GM12872 (cell line): ENCODE data around the gene ADAM22.

Experiments used
- TF ChIP-seq, protein P1 (sequence below): IDR thresholded peaks from 3 replicates; pipeline ENCODE4 v1.5.1; 2011; ENCODE audit warnings: low read depth, mild to moderate bottlenecking, low read length, moderate library complexity; ENCODE audit not compliant: insufficient read depth

The ADAM22 gene

DNA sequence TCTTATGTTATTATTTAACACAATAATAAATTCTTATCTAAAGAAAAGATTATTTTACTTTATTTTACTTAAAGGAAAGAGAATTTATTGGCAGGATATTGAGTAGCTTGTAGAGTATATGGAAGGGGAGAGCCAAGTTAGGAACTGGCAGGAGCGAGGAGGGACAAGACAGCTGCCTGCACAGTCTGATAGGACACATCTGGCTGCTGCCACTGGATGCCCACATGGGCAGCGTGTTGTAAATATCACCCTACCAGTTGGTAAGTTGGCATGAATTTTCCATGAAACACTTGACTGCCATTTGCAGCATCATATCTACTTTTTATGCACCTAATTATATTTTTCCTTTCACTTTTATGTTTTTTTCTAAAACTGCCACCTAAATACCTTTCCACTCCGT is 266.2 kb downstream of the ADAM22 start:
- TF ChIP-seq, protein P1, sequence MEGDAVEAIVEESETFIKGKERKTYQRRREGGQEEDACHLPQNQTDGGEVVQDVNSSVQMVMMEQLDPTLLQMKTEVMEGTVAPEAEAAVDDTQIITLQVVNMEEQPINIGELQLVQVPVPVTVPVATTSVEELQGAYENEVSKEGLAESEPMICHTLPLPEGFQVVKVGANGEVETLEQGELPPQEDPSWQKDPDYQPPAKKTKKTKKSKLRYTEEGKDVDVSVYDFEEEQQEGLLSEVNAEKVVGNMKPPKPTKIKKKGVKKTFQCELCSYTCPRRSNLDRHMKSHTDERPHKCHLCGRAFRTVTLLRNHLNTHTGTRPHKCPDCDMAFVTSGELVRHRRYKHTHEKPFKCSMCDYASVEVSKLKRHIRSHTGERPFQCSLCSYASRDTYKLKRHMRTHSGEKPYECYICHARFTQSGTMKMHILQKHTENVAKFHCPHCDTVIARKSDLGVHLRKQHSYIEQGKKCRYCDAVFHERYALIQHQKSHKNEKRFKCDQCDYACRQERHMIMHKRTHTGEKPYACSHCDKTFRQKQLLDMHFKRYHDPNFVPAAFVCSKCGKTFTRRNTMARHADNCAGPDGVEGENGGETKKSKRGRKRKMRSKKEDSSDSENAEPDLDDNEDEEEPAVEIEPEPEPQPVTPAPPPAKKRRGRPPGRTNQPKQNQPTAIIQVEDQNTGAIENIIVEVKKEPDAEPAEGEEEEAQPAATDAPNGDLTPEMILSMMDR = no peak

DNA sequence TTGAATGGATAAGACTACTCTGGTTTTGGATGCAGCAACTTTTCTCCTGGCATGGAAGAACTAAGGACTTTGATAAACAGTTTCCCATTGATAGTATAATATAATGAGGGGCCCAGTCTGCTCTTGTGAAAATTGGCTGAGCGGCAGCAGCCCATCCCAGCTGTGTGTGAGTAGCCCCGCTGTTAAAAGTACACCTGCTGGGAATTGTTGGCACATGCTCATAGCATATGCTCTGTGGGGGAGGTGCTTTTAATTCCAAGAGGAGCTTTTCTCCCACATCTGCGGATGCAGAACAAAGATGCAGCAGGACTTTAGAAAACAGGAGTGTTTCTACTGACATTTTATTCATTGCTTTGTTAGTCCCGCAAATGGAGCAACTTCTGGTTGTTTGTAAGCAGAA is 266.7 kb downstream of the ADAM22 start:
- TF ChIP-seq, protein P1 = no peak

DNA sequence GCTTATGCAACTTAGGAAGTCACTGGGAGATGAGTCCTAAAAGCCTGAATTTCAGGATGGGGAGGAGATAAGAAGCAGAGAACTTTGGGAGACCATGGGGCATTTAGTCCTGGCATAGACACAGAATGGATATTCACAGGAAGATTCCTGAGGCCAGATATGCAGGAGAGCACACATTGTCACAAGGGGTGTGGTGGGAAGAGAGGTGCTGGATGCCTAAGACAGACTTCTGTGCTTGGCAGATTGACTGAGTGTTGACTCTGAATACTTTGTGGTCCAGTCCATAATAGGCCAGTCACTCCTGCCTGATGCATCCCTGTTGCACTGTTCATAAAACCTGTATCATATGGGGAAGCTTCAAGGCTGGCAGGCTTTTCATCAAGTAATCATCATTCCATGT is 267.3 kb downstream of the ADAM22 start:
- TF ChIP-seq, protein P1 = no peak

DNA sequence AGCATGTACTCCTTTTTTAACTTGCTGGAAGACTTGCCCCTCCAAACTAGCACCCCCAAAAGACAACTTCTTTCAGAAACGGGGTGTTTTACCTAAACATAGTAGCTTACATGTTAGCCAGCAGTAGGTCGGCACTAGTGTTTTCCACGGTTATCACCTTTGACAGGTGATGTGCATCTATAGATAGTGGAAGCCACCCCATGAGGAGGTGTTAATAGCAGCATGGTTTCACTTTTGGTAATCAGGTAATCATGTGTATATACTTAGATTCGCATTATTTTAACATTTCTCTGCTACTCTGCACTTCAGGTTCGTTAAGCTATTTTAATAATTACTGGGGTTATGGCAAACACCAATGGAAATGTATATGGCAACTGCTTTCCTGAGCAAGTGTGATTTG is 268.2 kb downstream of the ADAM22 start:
- TF ChIP-seq, protein P1 = no peak

DNA sequence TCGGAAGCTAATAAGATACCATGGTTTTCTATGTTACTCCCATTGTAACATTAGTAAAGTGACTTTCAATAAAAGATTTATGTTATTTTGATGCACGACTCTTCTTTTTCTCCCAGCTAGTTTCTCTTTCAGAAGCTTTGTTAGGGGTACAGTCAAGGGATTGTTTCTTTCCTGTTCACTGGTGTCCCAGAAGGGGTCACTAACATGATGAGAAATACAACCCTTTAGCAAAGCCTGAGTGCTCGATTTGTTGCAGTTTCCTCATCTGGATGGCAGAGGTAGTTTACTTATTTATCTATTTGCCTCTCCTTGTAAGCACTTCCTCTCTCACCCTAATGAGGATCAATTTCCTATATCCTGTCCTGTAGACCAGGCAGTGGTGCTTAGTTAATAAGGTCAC is 268.7 kb downstream of the ADAM22 start:
- TF ChIP-seq, protein P1 = 0 out of 3 replicates have a peak, but pooled peaks have one; percentile 1

DNA sequence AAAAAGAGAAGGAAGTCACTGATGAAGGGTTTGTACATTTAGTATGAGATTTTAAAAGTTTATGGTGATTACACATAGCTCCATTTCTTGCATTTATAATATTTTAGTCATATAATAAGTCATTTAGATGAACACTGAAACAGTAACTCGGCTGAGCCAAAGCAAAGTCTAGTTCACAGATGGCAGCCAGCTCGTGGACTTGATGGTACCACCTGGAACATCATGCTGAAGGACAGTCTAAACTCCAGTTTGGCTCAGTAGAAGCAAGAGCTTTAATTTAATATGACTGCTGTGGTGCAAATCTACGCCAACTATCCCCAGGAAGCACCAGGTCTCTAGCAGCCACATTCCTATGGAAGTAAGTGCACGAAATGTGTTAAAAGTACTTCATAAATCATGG is 269.4 kb downstream of the ADAM22 start:
- TF ChIP-seq, protein P1 = no peak

DNA sequence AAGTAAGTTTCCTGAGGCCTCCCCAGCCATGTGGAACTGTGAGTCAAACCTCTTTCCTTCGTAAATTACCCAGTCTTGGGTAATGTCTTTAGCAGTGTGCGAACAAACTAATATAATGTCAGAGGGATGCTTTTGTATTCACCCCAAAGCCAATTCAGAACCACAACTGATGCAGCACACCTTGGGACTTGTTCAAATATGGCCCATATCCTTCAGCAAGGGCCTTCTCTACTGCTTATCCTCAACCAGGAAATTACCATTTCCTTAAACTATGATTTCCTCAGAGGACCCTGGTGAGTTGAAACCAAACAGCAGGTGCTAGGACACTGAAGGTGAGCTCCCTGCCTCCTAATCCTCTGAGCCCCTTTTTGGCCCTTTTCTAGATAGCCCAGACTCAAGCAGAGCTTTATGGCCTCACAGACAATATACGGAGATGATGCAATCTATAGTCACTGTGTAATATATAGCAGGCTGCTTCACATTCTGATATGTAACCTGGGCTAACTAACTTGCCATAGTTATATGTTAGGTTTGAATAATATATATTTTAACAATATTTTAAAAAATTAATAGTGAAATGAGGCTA is 270.6 kb downstream of the ADAM22 start:
- TF ChIP-seq, protein P1 = no peak

DNA sequence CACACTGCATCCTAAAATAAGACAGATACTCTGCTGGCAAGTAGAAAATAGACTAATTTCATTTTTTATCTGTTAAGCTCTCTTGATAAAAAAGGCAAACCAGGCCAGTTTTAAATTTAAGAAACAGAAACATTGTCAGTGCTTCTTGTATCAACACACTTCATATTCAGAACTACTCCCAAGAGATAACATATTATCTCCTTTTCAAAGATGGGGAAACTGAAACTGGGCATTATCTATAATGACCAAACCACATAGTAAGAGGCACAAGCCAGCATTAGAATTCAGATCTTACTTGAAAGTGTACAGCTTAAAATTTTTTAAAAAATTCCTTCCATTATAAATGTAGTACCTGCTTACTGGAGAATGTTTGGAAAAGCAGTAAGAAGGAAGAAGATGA is 271.1 kb downstream of the ADAM22 start:
- TF ChIP-seq, protein P1 = no peak
